CD1c-positive myeloid dendritic cell (primary cell): Measurements from ENCODE around the gene LRRFIP2.
A peak's percentile ranks its signal among the peaks of the same experiment; 100 is the strongest.
"Not testable (repeated sequence)": the region's sequence is repeated elsewhere in the genome, so short reads cannot be mapped to it uniquely, and the experiment has no call there.

Experiments
- DNase-seq: peaks from one replicate; pipeline ENCODE4 v3.0.0-alpha.2; 2016; ENCODE audit errors: extremely low spot score

Gene LRRFIP2, protein sequence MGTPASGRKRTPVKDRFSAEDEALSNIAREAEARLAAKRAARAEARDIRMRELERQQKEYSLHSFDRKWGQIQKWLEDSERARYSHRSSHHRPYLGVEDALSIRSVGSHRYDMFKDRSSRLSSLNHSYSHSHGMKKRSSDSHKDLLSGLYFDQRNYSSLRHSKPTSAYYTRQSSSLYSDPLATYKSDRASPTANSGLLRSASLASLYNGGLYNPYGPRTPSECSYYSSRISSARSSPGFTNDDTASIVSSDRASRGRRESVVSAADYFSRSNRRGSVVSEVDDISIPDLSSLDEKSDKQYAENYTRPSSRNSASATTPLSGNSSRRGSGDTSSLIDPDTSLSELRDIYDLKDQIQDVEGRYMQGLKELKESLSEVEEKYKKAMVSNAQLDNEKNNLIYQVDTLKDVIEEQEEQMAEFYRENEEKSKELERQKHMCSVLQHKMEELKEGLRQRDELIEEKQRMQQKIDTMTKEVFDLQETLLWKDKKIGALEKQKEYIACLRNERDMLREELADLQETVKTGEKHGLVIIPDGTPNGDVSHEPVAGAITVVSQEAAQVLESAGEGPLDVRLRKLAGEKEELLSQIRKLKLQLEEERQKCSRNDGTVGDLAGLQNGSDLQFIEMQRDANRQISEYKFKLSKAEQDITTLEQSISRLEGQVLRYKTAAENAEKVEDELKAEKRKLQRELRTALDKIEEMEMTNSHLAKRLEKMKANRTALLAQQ

GRCh38 chr3:37174532-37175126 lies at the start of gene LRRFIP2:
Gene LRRFIP2 (minus strand): TSS chr3:37174582. CDS start chr3:37148983, 25,599 bp downstream.
- DNase-seq: peak; percentile 68

DNA sequence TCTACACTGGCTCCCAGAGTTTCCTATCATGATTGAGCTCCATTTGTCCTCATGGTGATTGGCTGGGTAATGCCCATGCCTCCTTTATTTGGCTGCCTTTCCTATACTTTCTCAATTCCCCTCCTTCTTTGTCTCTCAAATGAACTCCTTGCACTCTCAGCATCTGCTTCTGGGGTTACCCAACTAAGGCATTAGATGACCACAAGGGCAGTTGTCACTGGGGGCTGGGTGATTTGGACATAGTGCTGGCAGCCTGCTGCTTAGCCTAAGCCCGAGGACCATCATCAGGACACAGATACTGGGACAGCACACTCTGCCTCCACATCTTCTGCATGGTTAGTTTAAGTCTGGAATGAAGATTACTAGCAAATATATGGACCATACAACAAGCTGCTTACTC lies 49.2 kb upstream of the LRRFIP2 start:
- DNase-seq: no peak

GRCh38 chr3:37223141-37223558 lies 48.8 kb upstream of the LRRFIP2 start:
- no peak for DNase-seq

- DNase-seq: not testable (repeated sequence)
Observed at GRCh38 chr3:37222542-37222941, 48.2 kb upstream of the LRRFIP2 start.

- DNase-seq: no peak
Observed at GRCh38 chr3:37221407-37221806, 47.0 kb upstream of the LRRFIP2 start.

DNA sequence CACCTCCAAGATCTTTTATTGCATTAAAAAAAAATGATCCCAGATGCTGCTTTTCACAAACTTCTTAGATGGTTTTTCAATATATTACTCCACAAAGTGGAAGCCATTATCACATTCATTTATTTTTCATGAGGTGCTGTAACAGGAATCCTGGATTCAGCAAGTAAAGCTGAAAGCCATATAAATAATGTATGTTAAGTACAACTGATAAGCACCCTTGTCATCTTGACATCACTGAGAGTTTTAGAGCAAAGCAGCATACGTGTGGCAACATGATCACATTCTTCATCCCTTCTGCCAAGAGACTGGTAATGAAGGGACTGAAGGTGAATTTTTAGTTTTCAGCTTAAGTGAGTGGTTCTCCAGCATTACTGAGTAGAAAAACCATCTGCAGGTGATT lies 44.9 kb upstream of the LRRFIP2 start:
- no peak for DNase-seq

DNA sequence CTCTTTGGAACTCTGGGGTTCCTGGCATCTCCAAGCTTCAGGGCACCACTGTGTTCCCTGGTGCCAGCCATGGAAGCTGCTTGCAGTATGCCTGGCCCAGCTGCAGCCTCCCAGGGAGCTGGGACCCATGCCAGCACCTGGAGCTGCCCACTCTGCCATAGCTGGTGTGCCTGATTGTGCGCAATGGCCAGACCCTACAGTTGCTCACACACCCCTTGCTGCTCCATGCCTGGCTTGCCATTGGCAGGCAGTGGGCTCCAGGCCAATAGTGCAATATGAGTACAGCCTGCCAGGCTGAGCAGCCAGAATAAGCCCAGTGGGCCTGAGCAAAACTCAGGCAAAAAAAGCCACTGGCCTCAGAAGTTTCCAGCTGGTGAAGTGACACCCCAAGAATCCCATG lies 43.8 kb upstream of the LRRFIP2 start:
- DNase-seq: no peak

- DNase-seq: no peak
Observed at GRCh38 chr3:37217098-37217849, 42.9 kb upstream of the LRRFIP2 start.

GRCh38 chr3:37216597-37217097 lies 42.3 kb upstream of the LRRFIP2 start:
- no peak for DNase-seq

GRCh38 chr3:37214076-37214475 lies 39.7 kb upstream of the LRRFIP2 start:
- DNase-seq: no peak

DNA sequence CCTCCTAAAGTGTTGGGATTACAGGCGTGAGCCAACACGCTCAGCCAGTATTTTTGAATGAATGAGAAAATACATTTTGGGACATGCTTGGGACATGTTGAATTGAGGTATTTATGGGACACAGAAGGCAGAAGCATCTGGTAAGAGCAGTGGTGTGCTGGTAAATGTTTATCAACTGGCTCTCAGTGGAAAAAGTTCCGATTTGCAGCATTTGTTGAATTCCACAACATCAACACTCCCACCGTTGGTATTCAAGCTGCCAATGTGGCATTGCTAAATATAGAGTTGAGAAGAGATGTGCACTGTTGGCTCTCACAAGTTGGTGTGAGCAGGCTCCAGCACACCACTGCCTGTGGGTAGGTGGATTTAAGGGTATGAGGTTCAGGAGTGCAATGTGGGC lies 35.8 kb upstream of the LRRFIP2 start:
- no peak for DNase-seq

DNA sequence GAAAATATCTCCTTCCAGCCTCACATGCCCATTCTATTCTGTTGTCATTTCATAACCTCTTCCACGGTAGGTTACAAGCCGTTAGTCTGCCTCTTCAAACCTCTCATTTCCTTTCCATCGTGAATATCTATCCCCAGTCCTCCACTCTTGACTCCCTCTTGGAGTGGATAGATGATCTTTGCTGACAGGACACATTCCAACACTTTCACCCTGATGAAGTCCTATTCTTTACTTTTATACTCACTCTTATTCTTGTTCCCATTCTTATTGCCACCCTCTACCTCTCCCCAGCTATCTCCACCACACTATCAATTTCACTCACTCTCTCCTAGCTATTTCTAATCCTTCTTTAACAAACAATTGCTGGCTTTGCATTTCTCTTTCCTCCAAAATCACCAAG lies 34.2 kb upstream of the LRRFIP2 start:
- not testable (repeated sequence) for DNase-seq

DNA sequence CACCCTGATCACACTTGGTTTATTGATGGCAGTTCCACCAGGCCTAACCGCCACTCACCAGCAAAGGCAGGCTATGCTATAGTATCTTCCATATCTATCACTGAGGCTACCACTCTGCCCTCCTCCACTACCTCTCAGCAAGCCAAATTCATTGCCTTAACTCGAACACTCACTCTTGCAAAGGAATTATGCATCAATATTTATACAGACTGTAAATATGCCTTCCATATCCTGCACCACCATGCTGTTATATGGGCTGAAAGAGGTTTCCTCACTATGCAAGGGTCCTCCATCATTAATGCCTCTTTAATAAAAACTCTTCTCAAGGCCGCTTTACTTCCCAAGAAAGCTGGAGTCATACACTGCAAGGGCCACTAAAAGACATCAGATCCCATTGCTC lies 33.6 kb upstream of the LRRFIP2 start:
- DNase-seq: not testable (repeated sequence)

DNA sequence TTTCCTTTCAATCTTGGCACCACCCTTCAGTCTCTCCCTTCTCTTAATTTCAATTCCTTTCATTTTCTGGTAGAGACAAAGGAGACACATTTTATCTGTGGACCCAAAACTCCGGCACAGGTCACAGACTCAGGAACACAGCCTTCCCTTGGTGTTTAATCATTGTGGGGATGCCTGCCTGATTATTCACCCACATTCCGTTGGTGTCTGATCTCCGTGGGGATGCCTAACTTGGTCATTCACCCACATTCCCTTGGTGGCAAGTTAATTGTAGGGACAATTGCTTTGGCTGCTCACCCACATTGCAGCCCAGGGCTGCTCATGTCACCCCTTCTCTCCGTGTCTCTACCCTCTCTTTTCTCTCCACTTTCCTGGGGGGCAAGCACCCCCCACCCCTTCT lies 31.7 kb upstream of the LRRFIP2 start:
- DNase-seq: not testable (repeated sequence)

GRCh38 chr3:37204314-37204713 lies 29.9 kb upstream of the LRRFIP2 start:
- no peak for DNase-seq

DNA sequence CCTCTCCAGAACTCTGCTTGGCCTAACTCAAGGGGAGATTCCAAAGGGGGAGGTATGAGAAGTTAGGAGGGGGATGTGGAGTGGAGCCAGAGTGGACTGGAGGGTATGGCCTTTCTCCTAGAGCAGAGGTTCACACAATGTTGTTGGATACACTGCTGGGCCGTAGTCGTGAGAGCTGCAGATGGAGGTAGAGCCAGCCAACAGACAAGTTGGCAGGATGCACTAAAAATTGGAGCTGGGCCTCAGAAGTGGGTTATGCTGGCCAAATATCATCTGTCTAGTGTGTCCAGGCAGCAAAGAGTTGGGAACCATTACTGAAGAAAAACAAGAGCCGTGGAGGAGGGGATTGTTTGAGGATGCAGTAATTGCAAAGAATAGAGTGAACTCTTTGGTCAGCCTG lies 27.7 kb upstream of the LRRFIP2 start:
- no peak for DNase-seq

- DNase-seq: no peak
Observed at GRCh38 chr3:37200141-37200540, 25.8 kb upstream of the LRRFIP2 start.

DNA sequence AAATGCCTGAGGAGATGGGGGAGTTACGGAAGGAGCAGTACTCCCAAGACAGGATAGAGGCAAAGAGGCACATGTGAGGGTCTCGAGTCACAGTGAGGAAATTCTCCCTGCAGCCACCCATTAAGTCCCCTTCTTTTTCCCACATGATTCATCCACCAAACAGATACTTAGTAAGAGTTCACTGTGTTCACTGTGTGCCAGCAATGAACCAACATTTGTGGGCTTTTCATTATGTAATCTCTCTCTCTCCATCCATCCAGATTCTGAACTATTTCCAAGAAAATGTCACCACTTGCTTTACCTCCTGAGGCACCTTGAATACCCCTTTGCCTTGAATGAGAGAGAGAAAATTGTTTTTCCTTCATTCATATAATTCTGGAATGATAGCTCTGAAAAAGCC lies 24.6 kb upstream of the LRRFIP2 start:
- no peak for DNase-seq

- no peak for DNase-seq
Observed at GRCh38 chr3:37198547-37198946, 24.2 kb upstream of the LRRFIP2 start.

- no peak for DNase-seq
Observed at GRCh38 chr3:37197810-37198371, 23.5 kb upstream of the LRRFIP2 start.

- no peak for DNase-seq
Observed at GRCh38 chr3:37194533-37194932, 20.2 kb upstream of the LRRFIP2 start.
